ENCODE measurements around the gene EID1. TPM values are rescaled to one million over a fixed set of nuclear protein-coding genes. Genes with fewer than 3 reads are reported as not detected.

EID1 gene
- total RNA-seq, 1 donor from 2014 or later, result 133 TPM

DNA sequence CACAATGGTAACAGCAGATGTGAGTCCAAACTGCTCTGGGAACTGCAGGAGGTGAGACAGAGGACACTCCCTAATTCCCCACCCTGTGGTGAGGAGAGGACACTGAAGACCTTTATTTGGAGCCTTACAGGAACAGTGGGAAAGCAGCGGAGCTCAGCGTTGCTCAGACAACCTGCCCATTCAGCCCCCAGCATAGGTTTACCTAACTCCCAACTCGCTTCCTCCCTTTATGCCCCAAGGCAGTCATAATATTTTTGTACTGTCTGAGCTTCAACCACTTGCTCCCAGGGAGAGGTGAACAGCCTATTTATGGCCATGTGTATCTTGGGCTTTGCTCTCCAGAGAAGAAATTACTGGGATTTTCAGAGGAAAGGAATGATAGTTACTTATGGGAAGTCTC lies 51.7 kb downstream of the EID1 start:
- Mint-ChIP-seq H3K36me3 (ENCODE audit: insufficient read depth) (no peaks in the 10 kb centered on the region), H3K27ac (no peak overlapping the region), H3K4me3 (ENCODE audit: low read depth) (no peak overlapping the region), H3K9me3 (ENCODE audit: low read depth) (no peaks in the 10 kb centered on the region), H3K4me1 (ENCODE audit: low read depth) (peaks cover 2% of the 10 kb centered on the region), H3K27me3 (peaks cover 15% of the 10 kb centered on the region)
- TF ChIP-seq, protein P1, sequence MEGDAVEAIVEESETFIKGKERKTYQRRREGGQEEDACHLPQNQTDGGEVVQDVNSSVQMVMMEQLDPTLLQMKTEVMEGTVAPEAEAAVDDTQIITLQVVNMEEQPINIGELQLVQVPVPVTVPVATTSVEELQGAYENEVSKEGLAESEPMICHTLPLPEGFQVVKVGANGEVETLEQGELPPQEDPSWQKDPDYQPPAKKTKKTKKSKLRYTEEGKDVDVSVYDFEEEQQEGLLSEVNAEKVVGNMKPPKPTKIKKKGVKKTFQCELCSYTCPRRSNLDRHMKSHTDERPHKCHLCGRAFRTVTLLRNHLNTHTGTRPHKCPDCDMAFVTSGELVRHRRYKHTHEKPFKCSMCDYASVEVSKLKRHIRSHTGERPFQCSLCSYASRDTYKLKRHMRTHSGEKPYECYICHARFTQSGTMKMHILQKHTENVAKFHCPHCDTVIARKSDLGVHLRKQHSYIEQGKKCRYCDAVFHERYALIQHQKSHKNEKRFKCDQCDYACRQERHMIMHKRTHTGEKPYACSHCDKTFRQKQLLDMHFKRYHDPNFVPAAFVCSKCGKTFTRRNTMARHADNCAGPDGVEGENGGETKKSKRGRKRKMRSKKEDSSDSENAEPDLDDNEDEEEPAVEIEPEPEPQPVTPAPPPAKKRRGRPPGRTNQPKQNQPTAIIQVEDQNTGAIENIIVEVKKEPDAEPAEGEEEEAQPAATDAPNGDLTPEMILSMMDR (IDR thresholded peaks at IDR 0.05; ENCODE audit: unreplicated experiment), result no peak
- no peak for DNase-seq (ENCODE audit: low spot score, unreplicated experiment)

Other genes starting within 250 kb of the EID1 start
- gene FBN1, start 232.4 kb upstream of the EID1 start, total RNA-seq, result 3.3 and 3.9 TPM in 2 replicates
- gene CEP152, start 67.1 kb upstream of the EID1 start, total RNA-seq, result 8.4 and 9.5 TPM in 2 replicates
- 0.36 and 0.47 TPM in 2 replicates for gene SHC4, start 85.8 kb downstream of the EID1 start, total RNA-seq
- 54.3 and 55.0 TPM in 2 replicates for gene SECISBP2L, start 168.3 kb downstream of the EID1 start, total RNA-seq